GM11168 (cell line): ENCODE results near the gene KANSL1.
"Not testable (repeated sequence)": the region's sequence is repeated elsewhere in the genome, so short reads cannot be mapped to it uniquely, and the experiment has no call there.

Experiments
- in situ Hi-C: fragments of 300-500 bp; cut with MboI; formaldehyde crosslinking; loops from one replicate; pipeline ENCODE4 v1.12.0; 2022; ENCODE audit warnings: low sequenced_read_pairs; ENCODE audit not compliant: unreplicated experiment

KANSL1 gene

DNA sequence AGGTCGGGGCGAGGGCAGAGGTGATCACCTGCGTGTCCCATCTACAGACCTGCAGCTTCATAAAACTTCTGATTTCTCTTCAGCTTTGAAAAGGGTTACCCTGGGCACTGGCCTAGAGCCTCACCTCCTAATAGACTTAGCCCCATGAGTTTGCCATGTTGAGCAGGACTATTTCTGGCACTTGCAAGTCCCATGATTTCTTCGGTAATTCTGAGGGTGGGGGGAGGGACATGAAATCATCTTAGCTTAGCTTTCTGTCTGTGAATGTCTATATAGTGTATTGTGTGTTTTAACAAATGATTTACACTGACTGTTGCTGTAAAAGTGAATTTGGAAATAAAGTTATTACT, 165.3 kb downstream of the KANSL1 start:
- in situ Hi-C loops: no loop called here

GRCh38 chr17:46027048-46027975, 165.9 kb downstream of the KANSL1 start:
- in situ Hi-C loops: no loop called here

DNA sequence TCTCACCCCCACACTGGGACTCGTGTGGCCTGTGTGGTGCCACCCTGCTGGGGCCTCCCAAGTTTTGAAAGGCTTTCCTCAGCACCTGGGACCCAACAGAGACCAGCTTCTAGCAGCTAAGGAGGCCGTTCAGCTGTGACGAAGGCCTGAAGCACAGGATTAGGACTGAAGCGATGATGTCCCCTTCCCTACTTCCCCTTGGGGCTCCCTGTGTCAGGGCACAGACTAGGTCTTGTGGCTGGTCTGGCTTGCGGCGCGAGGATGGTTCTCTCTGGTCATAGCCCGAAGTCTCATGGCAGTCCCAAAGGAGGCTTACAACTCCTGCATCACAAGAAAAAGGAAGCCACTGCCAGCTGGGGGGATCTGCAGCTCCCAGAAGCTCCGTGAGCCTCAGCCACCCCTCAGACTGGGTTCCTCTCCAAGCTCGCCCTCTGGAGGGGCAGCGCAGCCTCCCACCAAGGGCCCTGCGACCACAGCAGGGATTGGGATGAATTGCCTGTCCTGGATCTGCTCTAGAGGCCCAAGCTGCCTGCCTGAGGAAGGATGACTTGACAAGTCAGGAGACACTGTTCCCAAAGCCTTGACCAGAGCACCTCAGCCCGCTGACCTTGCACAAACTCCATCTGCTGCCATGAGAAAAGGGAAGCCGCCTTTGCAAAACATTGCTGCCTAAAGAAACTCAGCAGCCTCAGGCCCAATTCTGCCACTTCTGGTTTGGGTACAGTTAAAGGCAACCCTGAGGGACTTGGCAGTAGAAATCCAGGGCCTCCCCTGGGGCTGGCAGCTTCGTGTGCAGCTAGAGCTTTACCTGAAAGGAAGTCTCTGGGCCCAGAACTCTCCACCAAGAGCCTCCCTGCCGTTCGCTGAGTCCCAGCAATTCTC, 166.8 kb downstream of the KANSL1 start:
- in situ Hi-C loops: no loop called here

DNA sequence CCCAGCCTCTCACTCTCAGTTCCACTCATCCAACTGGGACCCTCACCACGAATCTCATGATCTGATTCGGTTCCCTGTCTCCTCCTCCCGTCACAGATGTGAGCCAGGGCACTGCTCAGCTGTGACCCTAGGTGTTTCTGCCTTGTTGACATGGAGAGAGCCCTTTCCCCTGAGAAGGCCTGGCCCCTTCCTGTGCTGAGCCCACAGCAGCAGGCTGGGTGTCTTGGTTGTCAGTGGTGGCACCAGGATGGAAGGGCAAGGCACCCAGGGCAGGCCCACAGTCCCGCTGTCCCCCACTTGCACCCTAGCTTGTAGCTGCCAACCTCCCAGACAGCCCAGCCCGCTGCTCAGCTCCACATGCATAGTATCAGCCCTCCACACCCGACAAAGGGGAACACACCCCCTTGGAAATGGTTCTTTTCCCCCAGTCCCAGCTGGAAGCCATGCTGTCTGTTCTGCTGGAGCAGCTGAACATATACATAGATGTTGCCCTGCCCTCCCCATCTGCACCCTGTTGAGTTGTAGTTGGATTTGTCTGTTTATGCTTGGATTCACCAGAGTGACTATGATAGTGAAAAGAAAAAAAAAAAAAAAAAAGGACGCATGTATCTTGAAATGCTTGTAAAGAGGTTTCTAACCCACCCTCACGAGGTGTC, 167.6 kb downstream of the KANSL1 start:
- in situ Hi-C loops: no loop called here

- in situ Hi-C loops: no loop called here
Measured at GRCh38 chr17:46025060-46025459, 168.2 kb downstream of the KANSL1 start.

GRCh38 chr17:46024590-46024989, 168.6 kb downstream of the KANSL1 start:
- in situ Hi-C loops: no loop called here

DNA sequence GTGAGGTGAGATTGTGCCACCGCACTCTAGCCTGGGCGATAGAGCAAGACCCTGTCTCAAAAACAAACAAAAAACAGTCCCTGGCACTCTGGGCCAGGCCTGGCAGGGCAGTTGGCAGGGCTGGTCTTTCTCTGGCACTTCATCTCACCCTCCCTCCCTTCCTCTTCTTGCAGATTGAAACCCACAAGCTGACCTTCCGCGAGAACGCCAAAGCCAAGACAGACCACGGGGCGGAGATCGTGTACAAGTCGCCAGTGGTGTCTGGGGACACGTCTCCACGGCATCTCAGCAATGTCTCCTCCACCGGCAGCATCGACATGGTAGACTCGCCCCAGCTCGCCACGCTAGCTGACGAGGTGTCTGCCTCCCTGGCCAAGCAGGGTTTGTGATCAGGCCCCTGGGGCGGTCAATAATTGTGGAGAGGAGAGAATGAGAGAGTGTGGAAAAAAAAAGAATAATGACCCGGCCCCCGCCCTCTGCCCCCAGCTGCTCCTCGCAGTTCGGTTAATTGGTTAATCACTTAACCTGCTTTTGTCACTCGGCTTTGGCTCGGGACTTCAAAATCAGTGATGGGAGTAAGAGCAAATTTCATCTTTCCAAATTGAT, 169.3 kb downstream of the KANSL1 start:
- in situ Hi-C loops: no loop called here

DNA sequence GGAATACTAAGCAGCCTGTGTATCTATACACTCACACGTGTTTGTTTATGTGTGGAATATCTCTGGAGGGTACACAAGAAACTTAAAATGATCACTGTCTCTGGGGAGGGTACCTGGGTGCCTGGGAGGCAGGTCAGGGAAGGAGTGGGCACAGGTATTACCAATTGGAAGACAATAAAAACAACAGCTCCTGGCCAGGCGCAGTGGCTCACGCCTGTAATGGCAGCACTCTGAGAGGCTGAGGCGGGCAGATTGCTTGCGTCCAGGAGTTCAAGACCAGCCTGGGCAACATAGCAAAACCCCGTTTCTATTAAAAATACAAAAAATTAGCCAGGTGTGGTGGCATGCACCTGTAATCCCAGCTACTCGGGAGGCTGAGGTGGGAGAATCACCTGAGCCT, 169.9 kb downstream of the KANSL1 start:
- in situ Hi-C loops: not testable (repeated sequence)

DNA sequence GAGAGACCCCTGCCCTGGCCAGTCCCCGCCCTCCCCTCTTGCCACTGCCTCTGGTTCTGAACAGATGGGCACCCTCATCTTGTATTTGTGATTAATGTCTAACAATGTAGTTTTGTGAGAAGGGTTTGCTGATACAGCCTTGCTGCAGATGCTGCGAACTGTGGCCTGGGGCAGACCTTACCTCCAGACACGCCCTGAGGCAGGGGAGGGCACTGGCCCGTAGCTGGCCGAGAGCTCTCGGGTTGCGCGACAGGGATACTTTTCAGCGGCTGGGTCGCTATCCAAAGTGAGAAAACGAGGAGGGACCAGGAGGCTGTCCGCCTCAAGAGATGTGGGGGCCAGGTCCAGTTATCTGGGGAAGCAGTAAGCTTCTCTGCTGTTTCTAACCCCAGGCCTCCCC, 172.2 kb downstream of the KANSL1 start:
- in situ Hi-C loops: no loop called here

DNA sequence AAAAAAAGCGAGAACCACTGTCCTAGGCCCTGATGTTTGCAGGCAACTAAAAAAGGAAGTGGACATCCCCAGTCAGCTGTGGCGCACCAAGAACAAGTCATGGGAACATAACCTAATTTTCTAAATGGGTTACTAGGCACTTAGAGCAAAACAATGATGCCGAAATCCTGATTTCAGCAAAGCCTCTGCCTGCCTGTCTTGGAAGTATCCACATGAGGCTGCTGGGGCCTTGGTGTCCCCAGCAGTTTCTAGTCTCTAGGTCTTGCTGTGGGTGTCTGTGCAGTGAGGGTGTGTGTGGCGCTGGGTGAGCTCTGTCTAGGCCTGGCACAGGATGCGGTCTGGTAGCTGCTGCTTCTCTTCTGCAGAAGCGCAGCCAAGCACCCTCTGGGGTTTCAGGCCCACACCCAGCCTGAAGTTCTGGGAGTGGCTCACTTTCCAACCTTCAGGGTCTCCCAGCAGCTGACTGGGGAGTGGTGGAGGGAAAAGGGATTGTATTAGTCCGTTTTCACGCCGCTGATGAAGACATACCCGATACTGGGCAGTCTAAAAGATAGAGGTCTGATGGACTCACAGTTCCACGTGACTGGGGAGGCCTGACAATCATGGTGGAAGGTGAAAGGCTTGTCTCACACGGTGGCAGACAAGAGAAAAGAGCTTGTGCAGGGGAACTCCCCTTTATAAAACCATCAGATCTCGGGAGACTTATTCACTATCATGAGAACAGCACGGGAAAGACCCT, 173.0 kb downstream of the KANSL1 start:
- in situ Hi-C loops: no loop called here

- in situ Hi-C loops: not testable (repeated sequence)
Measured at GRCh38 chr17:46019408-46019925, 173.8 kb downstream of the KANSL1 start.

DNA sequence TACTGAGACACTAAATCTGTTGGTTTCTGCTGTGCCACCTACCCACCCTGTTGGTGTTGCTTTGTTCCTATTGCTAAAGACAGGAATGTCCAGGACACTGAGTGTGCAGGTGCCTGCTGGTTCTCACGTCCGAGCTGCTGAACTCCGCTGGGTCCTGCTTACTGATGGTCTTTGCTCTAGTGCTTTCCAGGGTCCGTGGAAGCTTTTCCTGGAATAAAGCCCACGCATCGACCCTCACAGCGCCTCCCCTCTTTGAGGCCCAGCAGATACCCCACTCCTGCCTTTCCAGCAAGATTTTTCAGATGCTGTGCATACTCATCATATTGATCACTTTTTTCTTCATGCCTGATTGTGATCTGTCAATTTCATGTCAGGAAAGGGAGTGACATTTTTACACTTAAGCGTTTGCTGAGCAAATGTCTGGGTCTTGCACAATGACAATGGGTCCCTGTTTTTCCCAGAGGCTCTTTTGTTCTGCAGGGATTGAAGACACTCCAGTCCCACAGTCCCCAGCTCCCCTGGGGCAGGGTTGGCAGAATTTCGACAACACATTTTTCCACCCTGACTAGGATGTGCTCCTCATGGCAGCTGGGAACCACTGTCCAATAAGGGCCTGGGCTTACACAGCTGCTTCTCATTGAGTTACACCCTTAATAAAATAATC, 179.6 kb downstream of the KANSL1 start:
- in situ Hi-C loops: no loop called here

GRCh38 chr17:46013127-46013501, 180.1 kb downstream of the KANSL1 start:
- in situ Hi-C loops: no loop called here

- in situ Hi-C loops: no loop called here
Measured at GRCh38 chr17:46012506-46013079, 180.6 kb downstream of the KANSL1 start.

DNA sequence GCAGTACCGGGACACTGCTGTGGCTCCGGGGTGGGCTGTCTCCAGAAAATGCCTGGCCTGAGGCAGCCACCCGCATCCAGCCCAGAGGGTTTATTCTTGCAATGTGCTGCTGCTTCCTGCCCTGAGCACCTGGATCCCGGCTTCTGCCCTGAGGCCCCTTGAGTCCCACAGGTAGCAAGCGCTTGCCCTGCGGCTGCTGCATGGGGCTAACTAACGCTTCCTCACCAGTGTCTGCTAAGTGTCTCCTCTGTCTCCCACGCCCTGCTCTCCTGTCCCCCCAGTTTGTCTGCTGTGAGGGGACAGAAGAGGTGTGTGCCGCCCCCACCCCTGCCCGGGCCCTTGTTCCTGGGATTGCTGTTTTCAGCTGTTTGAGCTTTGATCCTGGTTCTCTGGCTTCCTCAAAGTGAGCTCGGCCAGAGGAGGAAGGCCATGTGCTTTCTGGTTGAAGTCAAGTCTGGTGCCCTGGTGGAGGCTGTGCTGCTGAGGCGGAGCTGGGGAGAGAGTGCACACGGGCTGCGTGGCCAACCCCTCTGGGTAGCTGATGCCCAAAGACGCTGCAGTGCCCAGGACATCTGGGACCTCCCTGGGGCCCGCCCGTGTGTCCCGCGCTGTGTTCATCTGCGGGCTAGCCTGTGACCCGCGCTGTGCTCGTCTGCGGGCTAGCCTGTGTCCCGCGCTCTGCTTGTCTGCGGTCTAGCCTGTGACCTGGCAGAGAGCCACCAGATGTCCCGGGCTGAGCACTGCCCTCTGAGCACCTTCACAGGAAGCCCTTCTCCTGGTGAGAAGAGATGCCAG, 181.3 kb downstream of the KANSL1 start:
- in situ Hi-C loops: no loop called here

GRCh38 chr17:46010597-46011186, 182.5 kb downstream of the KANSL1 start:
- in situ Hi-C loops: no loop called here
